K562 (cell line): ENCODE measurements around the gene SUFU. TPM values are rescaled to one million over a fixed set of nuclear protein-coding genes. Genes with fewer than 3 reads are reported as not detected.

ENCODE experiments used
- ATAC-seq: fragments of 200-7000 bp; cut with Tn5 transposase; 3 replicates; pipeline ENCODE4 v1.9.1; 2020; ENCODE audit warnings: moderate library complexity
- BruUV-seq: library from RNA; stranded (reverse); fragments of 400-500 nt; replicated peaks from 2 replicates; lab custom pipeline; 2021; lab: Mats Ljungman, UMichigan
- CTCF ChIA-PET: fragments of 300-600 bp; formaldehyde crosslinking; extraction: SDS; loops from one replicate; lab custom pipeline; 2021; ENCODE audit warnings: low intra/inter-chr PET ratio; lab: Yijun Ruan, JAX
- POLR2A ChIA-PET: fragments of 300-600, 350-650 bp; sonication (Branson Sonifier 250); formaldehyde crosslinking; extraction: SDS; loops from one replicate; lab custom pipeline; 2021; ENCODE audit warnings: antibody characterized with exemption, inconsistent platforms; lab: Yijun Ruan, JAX
- DNase-seq, 4 experiments: peaks; one replicate each; pipeline versions ENCODE4 v3.0.0 to v3.0.0-alpha.2; 2011 to 2018; ENCODE audit warnings: low spot score in 3 of 4, mixed read lengths in 3 of 4; ENCODE audit errors: extremely low read depth in 1 of 4
- FAIRE-seq: peaks from 2 replicates; lab custom pipeline; 2011; peaks lifted over from hg19 to GRCh38; lab: Jason Lieb, UNC
- H2AFZ ChIP-seq: 2 replicates; pipeline ENCODE4 v1.6.0; 2011; ENCODE audit warnings: low read depth, low read length, control low read depth, inconsistent platforms
- H3K27ac ChIP-seq: fragments of 200-600 bp; 3 replicates; pipeline ENCODE4 v1.8.0; 2011; ENCODE audit warnings: low read depth, mild to moderate bottlenecking, control low read depth, inconsistent platforms, low read length, moderate library complexity, mixed read lengths; ENCODE audit errors: extremely low read depth
- H3K27me3 ChIP-seq, 2 experiments: fragments of 300-600 bp in 1 of 2; 2 replicates in 1 of 2; 3 replicates in 1 of 2; pipeline versions ENCODE4 v1.6.0 to v1.8.0; 2011; ENCODE audit warnings: inconsistent platforms in 2 of 2, low read length in 2 of 2, mild to moderate bottlenecking in 1 of 2, mixed read lengths in 1 of 2, moderate library complexity in 1 of 2; ENCODE audit not compliant: control insufficient read depth in 2 of 2, insufficient read depth in 2 of 2
- H3K36me3 ChIP-seq: fragments of 300-600 bp; 3 replicates; pipeline ENCODE4 v1.8.0; 2011; ENCODE audit warnings: mild to moderate bottlenecking, low read length, inconsistent platforms; ENCODE audit not compliant: control insufficient read depth, insufficient read depth
- H3K4me1 ChIP-seq, 2 experiments: fragments of 200-600 bp in 1 of 2; replicated peaks in 1 of 2; 2 replicates in 1 of 2; 3 replicates in 1 of 2; pipeline versions ENCODE4 v1.5.1 to v1.8.0; 2011; ENCODE audit warnings: inconsistent platforms in 2 of 2, low read length in 2 of 2, mild to moderate bottlenecking in 1 of 2, mixed read lengths in 1 of 2, moderate library complexity in 1 of 2; ENCODE audit not compliant: control insufficient read depth in 2 of 2, insufficient read depth in 2 of 2
- H3K4me2 ChIP-seq: 2 replicates; pipeline ENCODE4 v1.6.1; 2011; ENCODE audit warnings: low read length, control low read depth, inconsistent platforms, mixed read lengths; ENCODE audit not compliant: insufficient read depth
- H3K4me3 ChIP-seq: fragments of 200-600 bp; sonication (generic), shearing (Covaris generic); 2 replicates; pipeline ENCODE4 v1.5.1; 2016; ENCODE audit warnings: control low read depth, inconsistent platforms
- H3K79me2 ChIP-seq: fragments of 200-600 bp; 3 replicates; pipeline ENCODE4 v1.8.0; 2011; ENCODE audit warnings: low read length, inconsistent platforms; ENCODE audit not compliant: control insufficient read depth, insufficient read depth
- H3K9ac ChIP-seq, 2 experiments: 2 replicates each; pipeline versions ENCODE4 v1.6.0 to v1.6.1; 2011; ENCODE audit warnings: low read depth in 2 of 2, low read length in 2 of 2, control low read depth in 1 of 2, inconsistent platforms in 1 of 2, mild to moderate bottlenecking in 1 of 2, mixed read lengths in 1 of 2; ENCODE audit not compliant: insufficient read depth in 1 of 2
- H3K9me1 ChIP-seq: one replicate; pipeline ENCODE4 v1.6.0; 2011; ENCODE audit warnings: inconsistent platforms, mild to moderate bottlenecking, low read length, moderate library complexity; ENCODE audit not compliant: control insufficient read depth, insufficient read depth
- H3K9me3 ChIP-seq: replicated peaks from 2 replicates; pipeline ENCODE4 v1.5.1; 2011; ENCODE audit warnings: low read depth, low read length, inconsistent platforms; ENCODE audit not compliant: control insufficient read depth, insufficient read depth
- H4K20me1 ChIP-seq: replicated peaks from 2 replicates; pipeline ENCODE4 v1.6.1; 2011; ENCODE audit warnings: low read length, inconsistent platforms, mixed read lengths; ENCODE audit not compliant: control insufficient read depth, insufficient read depth
- CBX8 ChIP-seq: fragments of 200-600 bp; sonication (generic); IDR thresholded peaks from 2 replicates; pipeline ENCODE4 v1.6.1; 2012; ENCODE audit warnings: borderline replicate concordance, mixed run types, low read depth, mild to moderate bottlenecking, moderate library complexity, mixed read lengths, low read length, control low read depth, inconsistent platforms; ENCODE audit not compliant: poor library complexity, severe bottlenecking; ENCODE audit errors: extremely low read depth
- HMG20B ChIP-seq: fragments of 250-450 bp; sonication (Bioruptor Pico); IDR thresholded peaks from 2 replicates; pipeline ENCODE4 v1.5.0; 2021; ENCODE audit warnings: mild to moderate bottlenecking
- STAG1 ChIP-seq: sonication (generic); formaldehyde crosslinking; IDR thresholded peaks from 2 replicates; pipeline ENCODE4 v1.5.0; 2020; ENCODE audit warnings: missing genetic modification reagents, borderline replicate concordance
- ZNF165 ChIP-seq: fragments of 250-450 bp; sonication (Bioruptor Pico); IDR thresholded peaks from 2 replicates; pipeline ENCODE4 v1.4.0; 2020; ENCODE audit warnings: borderline replicate concordance
- WGBS: fragments of 100-300 bp; shearing (Covaris generic); methylation state at CpG from one replicate; pipeline ENCODE4 v1.1.6; 2016; ENCODE audit warnings: low coverage, mixed read lengths; ENCODE audit not compliant: insufficient coverage; ENCODE audit errors: missing lambda C conversion rate; 5-methylcytosine and 5-hydroxymethylcytosine counted together
- in situ Hi-C: fragments of 300-500 bp; cut with MboI; formaldehyde crosslinking; loops from 4 replicates; pipeline ENCODE4 v1.15.0; 2018; ENCODE audit warnings: inconsistent platforms, mixed read lengths
- intact Hi-C: fragments of 100-400 bp; cut with micrococcal nuclease; formaldehyde crosslinking; loops from 2 replicates; pipeline ENCODE4 v1.14.2; 2022
- polyA plus RNA-seq, 8 experiments: library from polyadenylated mRNA; depleted of rRNA in 4 of 8; stranded (reverse) in 5 of 8; unstranded in 3 of 8; fragments of >200 nt; fragmentation: Nextera tagmentation in 2 of 8; fragmentation: Illumina TruSeq in 1 of 8; extraction: Ambion mirVana in 2 of 8; extraction: Trizol in 1 of 8; gene quantifications; 2 replicates each; pipeline versions ENCODE4 v1.2.1 to v1.2.3, GENCODE V29; 2011 to 2014; ENCODE audit warnings: inconsistent platforms in 1 of 8, missing spikeins in 1 of 8
- total RNA-seq, 7 experiments: library from RNA; depleted of rRNA in 6 of 7; stranded (reverse); fragments of >200 nt in 6 of 7; fragmentation: Illumina TruSeq in 2 of 7; extraction: Trizol in 2 of 7; gene quantifications; 2 replicates each; pipeline versions ENCODE4 v1.2.1 to v1.2.3, GENCODE V29; 2011 to 2021; ENCODE audit warnings: low replicate concordance in 1 of 7

Gene SUFU
- total and polyA plus RNA-seq, 9 of the 15 experiments (the other 6 are each of a cell fraction or from before 2014, with no cell fraction given), result 0.59 to 6.3 (median 0.82) TPM

DNA sequence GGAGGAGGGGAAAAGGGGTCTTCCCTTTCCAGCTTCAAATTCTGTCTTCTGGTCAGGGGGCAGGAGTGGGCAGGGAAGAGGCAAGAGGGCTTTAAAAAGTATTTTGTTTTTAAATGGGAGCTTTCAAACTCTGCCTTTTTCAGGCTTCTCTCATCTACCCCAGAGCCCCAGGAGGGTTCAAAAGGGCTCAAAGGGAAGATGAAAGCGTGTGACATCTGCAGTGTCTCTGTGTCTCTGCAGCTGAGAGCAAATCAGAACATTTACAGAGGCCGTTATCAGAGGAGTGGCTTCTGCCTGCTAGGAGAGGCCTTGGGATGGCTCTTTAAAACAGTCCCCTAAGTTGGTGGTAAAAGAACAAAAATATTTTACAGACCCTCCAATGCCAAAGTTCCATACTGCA is 170.8 kb downstream of the SUFU start:
- no peaks in the 10 kb centered on the region for H3K9me1 ChIP-seq
- ChIA-PET POLR2A (interaction anchor here (0.6 to 2.0 kb wide), 3 partner anchors 12 to 70 kb away, joined by 4 to 5 read pairs (median 4); no protein-coding TSS in a partner anchor), CTCF (no interaction called here)
- 0 out of 2 replicates have a peak overlapping the region, but pooled peaks have one; percentile 65 for H3K4me2 ChIP-seq
- FAIRE-seq, result peak; percentile 59
- 6% methylated on average over 2 of the region's 2 CpGs for WGBS
- no peaks in the 10 kb centered on the region for H3K79me2 ChIP-seq
- in situ Hi-C loops, result no loop called here
- no peaks in the 10 kb centered on the region for H3K36me3 ChIP-seq
- H3K9me3 ChIP-seq, result no peaks in the 10 kb centered on the region
- H3K27me3 ChIP-seq, result no peaks in the 10 kb centered on the region
- TF ChIP-seq HMG20B, result no peak
- TF ChIP-seq STAG1 (CRISPR knock-in tag), result no peak
- no peak for TF ChIP-seq CBX8
- no peak for TF ChIP-seq ZNF165 (CRISPR knock-in tag)
- TF ChIP-seq, all 486 proteins: peak for 0
- no TSS peak for BruUV-seq
- no peak overlapping the region for H3K4me3 ChIP-seq
- no peak overlapping the region for H3K27ac ChIP-seq
- peak overlapping the region in 1 of 2 experiments; percentile 31; a peak in 1 of 4 replicates for H3K9ac ChIP-seq
- no peak overlapping the region for H2AFZ ChIP-seq
- DNase-seq (peak in 1 of 4 experiments; percentile 43), ATAC-seq (peak; percentile 39)
- no peaks in the 10 kb centered on the region for H4K20me1 ChIP-seq
- H3K4me1 ChIP-seq, result peaks cover 36 to 45% of the 10 kb centered on the region in 2 experiments
- intact Hi-C loops, result loop anchor here (5.0 kb wide), 1 partner anchor 38 kb away; the partner anchor contains the start of genes ARL3 and SFXN2
